SHP77 treated with DMSO at 0.1 percent for 48 hours (cell line): ENCODE data around the gene EXO1.

Experiments
- DNase-seq: peaks from one replicate; lab custom pipeline; 2025; lab: John Stamatoyannopoulos, UW

EXO1 gene

GRCh38 chr1:241891296-241891695 lies 43.3 kb downstream of the EXO1 start:
- no peak for DNase-seq

- no peak for DNase-seq
These were observed 46.0 kb downstream of the EXO1 start for GRCh38 chr1:241894016-241894415.

GRCh38 chr1:241895013-241895412 lies 47.0 kb downstream of the EXO1 start:
- DNase-seq: no peak

GRCh38 chr1:241896670-241896962 lies 48.6 kb downstream of the EXO1 start:
- no peak for DNase-seq

GRCh38 chr1:241899210-241899609 lies 51.2 kb downstream of the EXO1 start:
- no peak for DNase-seq

GRCh38 chr1:241900381-241900780 lies 52.4 kb downstream of the EXO1 start:
- no peak for DNase-seq

- no peak for DNase-seq
These were observed 54.5 kb downstream of the EXO1 start for GRCh38 chr1:241902391-241903065.

- no peak for DNase-seq
These were observed 68.2 kb downstream of the EXO1 start for GRCh38 chr1:241916196-241916595.

- no peak for DNase-seq
These were observed 69.5 kb downstream of the EXO1 start for GRCh38 chr1:241917487-241917886.

GRCh38 chr1:241918879-241919278 lies 70.9 kb downstream of the EXO1 start:
- no peak for DNase-seq

GRCh38 chr1:241924080-241924808 lies 76.2 kb downstream of the EXO1 start:
- DNase-seq: no peak

- DNase-seq: no peak
These were observed 78.1 kb downstream of the EXO1 start for GRCh38 chr1:241926141-241926540.

- DNase-seq: no peak
These were observed 79.3 kb downstream of the EXO1 start for GRCh38 chr1:241927321-241927720.

- no peak for DNase-seq
These were observed 84.8 kb downstream of the EXO1 start for GRCh38 chr1:241932845-241933244.

- DNase-seq: no peak
These were observed 86.3 kb downstream of the EXO1 start for GRCh38 chr1:241934201-241934848.

GRCh38 chr1:241934866-241935265 lies 86.9 kb downstream of the EXO1 start:
- no peak for DNase-seq
